Stimulated activated naive CD8-positive, alpha-beta T cell treated with anti-CD3 and anti-CD28 coated beads, Interleukin-15, Interleukin-2, amounts not matched to agents 100 ng/mL and 50 ng/mL, for 24 hours (primary cell): ENCODE data around the gene ABCA1.
"Not testable (repeated sequence)": the region's sequence is repeated elsewhere in the genome, so short reads cannot be mapped to it uniquely, and the experiment has no call there.

Experiments used
- H3K27ac Mint-ChIP-seq: one replicate; pipeline ENCODE4 v1.8.0; 2021; ENCODE audit warnings: mild to moderate bottlenecking, mixed read lengths
- H3K27me3 Mint-ChIP-seq: one replicate; pipeline ENCODE4 v1.8.0; 2021; ENCODE audit warnings: mixed read lengths
- H3K36me3 Mint-ChIP-seq: one replicate; pipeline ENCODE4 v1.8.0; 2021; ENCODE audit warnings: low read depth, mixed read lengths
- H3K4me1 Mint-ChIP-seq: one replicate; pipeline ENCODE4 v1.8.0; 2021; ENCODE audit warnings: low read depth, mixed read lengths
- H3K4me3 Mint-ChIP-seq: one replicate; pipeline ENCODE4 v1.8.0; 2021; ENCODE audit warnings: mild to moderate bottlenecking, mixed read lengths
- H3K9me3 Mint-ChIP-seq: one replicate; pipeline ENCODE4 v1.8.0; 2021; ENCODE audit warnings: mixed read lengths

ABCA1 gene

DNA sequence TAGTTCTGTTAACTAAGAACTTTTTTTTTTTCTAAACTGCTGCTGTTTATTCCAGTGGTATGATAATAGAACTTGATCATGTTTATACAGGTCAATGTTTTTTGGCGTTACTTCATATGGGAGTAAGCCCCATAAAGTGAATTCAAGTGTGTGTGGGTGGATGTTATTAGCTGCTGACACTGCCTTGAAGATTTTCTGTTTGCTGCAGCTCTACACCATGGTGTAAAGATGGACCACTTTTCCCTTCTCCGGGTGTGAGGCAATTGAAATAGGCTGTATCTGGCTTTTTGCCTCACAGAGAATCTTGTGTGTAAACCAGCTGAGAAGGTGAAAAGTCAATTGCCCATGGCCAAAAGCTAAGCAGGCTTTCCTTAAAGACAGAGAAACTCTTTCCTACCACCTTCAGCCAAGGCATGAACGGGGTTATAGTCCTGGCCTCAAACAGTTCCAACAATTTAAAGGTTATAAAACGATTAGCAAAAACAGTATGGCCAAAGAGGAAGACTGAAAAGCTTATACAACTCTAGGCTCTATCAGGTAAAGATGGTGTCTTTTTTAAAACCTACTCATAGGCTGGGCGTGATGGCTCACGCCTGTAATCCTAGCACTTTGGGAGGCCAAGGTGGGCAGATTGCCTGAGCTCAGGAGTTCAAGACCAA, 33.9 kb upstream of the ABCA1 start:
- no peaks in the 10 kb centered on the region for H3K36me3 Mint-ChIP-seq

DNA sequence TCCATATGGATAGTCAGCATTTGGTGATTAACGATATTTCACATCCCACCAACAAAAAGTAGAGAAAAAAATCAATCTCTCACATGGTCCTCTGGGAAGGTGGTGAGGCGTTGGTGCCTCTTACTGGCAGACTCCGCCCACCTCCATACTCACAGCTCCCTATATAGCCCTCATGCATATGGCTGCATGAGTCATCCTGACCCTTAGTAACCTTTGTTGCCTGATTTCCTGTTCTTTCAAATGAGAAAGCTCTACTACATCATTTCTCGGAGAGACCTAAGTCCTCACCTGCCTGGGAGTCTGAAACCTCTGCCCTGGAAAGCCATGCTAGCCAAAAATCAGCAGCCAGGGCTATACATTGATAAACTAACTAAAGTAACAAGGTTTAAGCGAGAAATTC, 33.3 kb upstream of the ABCA1 start:
- peaks cover 24% of the 10 kb centered on the region for H3K4me1 Mint-ChIP-seq
- no peak overlapping the region for H3K27ac Mint-ChIP-seq
- H3K9me3 Mint-ChIP-seq, result no peaks in the 10 kb centered on the region
- no peak overlapping the region for H3K4me3 Mint-ChIP-seq
- peaks cover 7% of the 10 kb centered on the region for H3K27me3 Mint-ChIP-seq
- H3K36me3 Mint-ChIP-seq, result no peaks in the 10 kb centered on the region

More for the DNA sequence above, 33.9 kb upstream of the ABCA1 start:
- H3K4me1 Mint-ChIP-seq, result peaks cover 24% of the 10 kb centered on the region
- H3K9me3 Mint-ChIP-seq, result no peaks in the 10 kb centered on the region
- no peak overlapping the region for H3K27ac Mint-ChIP-seq
- H3K27me3 Mint-ChIP-seq, result peaks cover 7% of the 10 kb centered on the region
- no peak overlapping the region for H3K4me3 Mint-ChIP-seq

- Mint-ChIP-seq H3K4me1 (peaks cover 24% of the 10 kb centered on the region), H3K27ac (no peak overlapping the region), H3K9me3 (no peaks in the 10 kb centered on the region), H3K4me3 (no peak overlapping the region), H3K36me3 (no peaks in the 10 kb centered on the region), H3K27me3 (peaks cover 7% of the 10 kb centered on the region)
Observed at GRCh38 chr9:104960662-104961061, 32.7 kb upstream of the ABCA1 start.

DNA sequence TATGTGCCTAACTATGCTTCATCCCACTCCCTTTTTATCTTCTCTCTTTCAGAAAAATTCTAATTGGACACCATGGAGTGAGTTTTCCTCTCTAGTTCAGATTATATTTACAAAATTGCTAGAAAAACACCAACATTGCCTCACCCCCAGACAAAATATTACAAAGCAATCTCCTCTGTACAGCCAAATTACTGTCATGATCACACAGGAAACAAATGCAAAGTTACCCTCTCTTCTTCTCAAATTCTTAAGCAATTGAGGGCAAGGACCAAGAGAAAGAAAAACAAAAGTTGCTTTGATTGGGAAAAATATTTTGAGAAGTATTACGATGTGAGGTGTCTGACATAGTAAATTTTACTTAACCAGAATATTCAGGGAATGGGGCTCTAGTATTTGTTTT, 30.8 kb upstream of the ABCA1 start:
- H3K4me1 Mint-ChIP-seq, result peaks cover 24% of the 10 kb centered on the region
- peaks cover 7% of the 10 kb centered on the region for H3K27me3 Mint-ChIP-seq
- H3K9me3 Mint-ChIP-seq, result no peaks in the 10 kb centered on the region
- H3K36me3 Mint-ChIP-seq, result no peaks in the 10 kb centered on the region
- H3K4me3 Mint-ChIP-seq, result no peak overlapping the region
- H3K27ac Mint-ChIP-seq, result no peak overlapping the region

GRCh38 chr9:104958006-104958405, 30.1 kb upstream of the ABCA1 start:
- not testable (repeated sequence) for H3K36me3 Mint-ChIP-seq, H3K9me3 Mint-ChIP-seq, H3K27me3 Mint-ChIP-seq, H3K27ac Mint-ChIP-seq, H3K4me3 Mint-ChIP-seq
- H3K4me1 Mint-ChIP-seq, result peaks cover 24% of the 10 kb centered on the region

DNA sequence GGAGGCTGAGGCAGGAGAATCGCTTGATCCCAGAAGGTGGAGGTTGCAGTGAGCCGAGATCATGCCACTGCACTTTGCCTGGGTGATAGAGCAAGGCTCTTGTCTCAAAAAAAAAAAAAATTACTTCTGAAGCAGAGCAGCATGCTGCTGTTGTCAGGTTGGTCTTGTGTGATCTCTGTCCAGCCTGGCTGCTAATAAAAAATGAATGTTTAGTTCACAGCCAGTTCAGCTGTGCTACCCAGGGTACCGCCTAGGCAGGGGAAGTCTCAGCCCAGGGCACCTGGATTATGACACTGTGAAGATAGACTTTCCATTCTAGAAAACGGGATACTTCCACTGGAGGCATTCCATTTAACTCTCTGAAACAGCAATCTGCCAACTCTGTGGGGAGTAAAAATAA, 23.5 kb upstream of the ABCA1 start:
- Mint-ChIP-seq H3K27ac (no peak overlapping the region), H3K9me3 (no peaks in the 10 kb centered on the region), H3K4me3 (no peak overlapping the region), H3K36me3 (no peaks in the 10 kb centered on the region), H3K4me1 (no peaks in the 10 kb centered on the region), H3K27me3 (no peaks in the 10 kb centered on the region)

DNA sequence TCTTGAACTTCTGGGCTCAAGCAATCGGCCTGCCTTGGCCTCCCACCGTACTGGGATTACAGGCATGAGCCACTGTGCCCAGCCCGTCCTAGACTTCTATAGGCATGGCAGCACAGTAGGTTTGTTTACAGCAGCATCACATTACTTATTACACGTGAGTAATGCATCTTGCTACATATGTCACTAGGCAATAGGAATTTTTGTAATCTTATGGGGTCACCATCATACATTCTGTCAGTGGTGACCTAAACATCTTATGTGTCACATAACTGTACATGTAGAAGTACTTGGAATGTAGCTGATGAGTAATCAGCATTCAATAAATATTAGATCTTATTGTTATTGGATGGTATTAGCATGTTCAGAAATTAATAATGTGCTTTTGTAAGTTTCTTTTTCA, 22.9 kb upstream of the ABCA1 start:
- Mint-ChIP-seq H3K9me3 (no peaks in the 10 kb centered on the region), H3K36me3 (no peaks in the 10 kb centered on the region), H3K4me3 (no peak overlapping the region), H3K4me1 (no peaks in the 10 kb centered on the region), H3K27me3 (no peaks in the 10 kb centered on the region), H3K27ac (no peak overlapping the region)

DNA sequence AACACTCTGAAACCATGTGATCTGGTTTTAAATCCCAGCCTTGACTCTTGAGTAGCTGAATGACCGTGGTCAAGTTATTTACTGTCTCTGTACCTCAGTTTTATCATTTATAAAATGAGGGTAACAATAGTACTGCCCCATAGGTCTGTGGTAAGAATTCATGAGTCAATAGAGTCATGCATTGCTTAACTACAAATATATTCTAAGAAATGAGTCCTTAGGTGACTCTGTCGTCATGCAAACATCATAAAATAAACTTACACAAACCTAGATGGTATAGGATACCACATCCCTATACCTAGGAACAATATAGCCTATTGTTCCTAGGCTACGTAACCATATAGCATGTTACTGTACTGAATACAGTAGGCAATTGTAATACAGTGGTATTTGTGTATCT, 20.3 kb upstream of the ABCA1 start:
- no peak overlapping the region for H3K27ac Mint-ChIP-seq
- no peak overlapping the region for H3K4me3 Mint-ChIP-seq
- no peaks in the 10 kb centered on the region for H3K27me3 Mint-ChIP-seq
- H3K36me3 Mint-ChIP-seq, result no peaks in the 10 kb centered on the region
- H3K9me3 Mint-ChIP-seq, result no peaks in the 10 kb centered on the region
- H3K4me1 Mint-ChIP-seq, result no peaks in the 10 kb centered on the region

DNA sequence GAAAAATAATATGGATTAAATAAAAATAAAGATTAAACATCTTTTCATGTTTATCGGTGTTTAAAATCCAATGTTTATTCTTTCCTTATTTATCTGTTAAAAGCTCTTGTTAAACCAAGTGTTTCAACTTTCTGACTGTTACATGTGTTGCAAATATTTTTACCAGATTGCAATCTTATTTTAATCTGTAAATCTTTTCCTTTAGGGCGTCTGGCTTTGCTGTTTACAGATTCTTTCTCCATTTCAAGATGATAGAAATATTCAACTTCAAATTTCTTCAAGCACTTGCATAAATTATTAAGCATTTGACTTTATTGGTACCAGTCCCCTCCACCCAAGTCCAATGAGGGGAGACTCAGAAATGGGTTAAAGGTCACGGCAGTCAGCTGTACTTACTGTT, 16.9 kb upstream of the ABCA1 start:
- Mint-ChIP-seq H3K36me3 (no peaks in the 10 kb centered on the region), H3K4me3 (no peak overlapping the region), H3K27me3 (no peaks in the 10 kb centered on the region), H3K4me1 (peaks cover 7% of the 10 kb centered on the region), H3K27ac (no peak overlapping the region), H3K9me3 (no peaks in the 10 kb centered on the region)

- Mint-ChIP-seq H3K4me1 (peaks cover 7% of the 10 kb centered on the region), H3K27me3 (no peaks in the 10 kb centered on the region), H3K4me3 (no peak overlapping the region)
Observed at GRCh38 chr9:104944356-104944755, 16.4 kb upstream of the ABCA1 start.

DNA sequence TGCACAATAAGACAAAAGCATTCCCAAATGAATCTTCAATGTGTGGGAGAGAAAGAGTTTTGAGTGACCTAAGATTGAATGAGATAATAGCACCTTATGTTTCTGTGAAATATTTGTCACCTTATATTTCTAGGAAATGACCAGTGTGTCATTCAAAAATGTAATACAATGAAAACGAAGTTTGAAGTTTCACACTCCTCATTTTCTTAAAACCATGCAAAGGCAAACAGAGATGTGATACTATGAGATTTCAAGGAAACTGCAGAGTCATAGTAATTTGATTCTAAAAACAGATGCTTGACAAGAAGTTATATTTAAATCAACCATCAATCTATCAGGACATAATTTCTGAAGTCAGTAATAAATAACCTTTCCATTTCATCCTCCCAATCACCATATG, 13.6 kb upstream of the ABCA1 start:
- Mint-ChIP-seq H3K4me1 (peaks cover 7% of the 10 kb centered on the region), H3K27me3 (no peaks in the 10 kb centered on the region), H3K9me3 (no peaks in the 10 kb centered on the region), H3K4me3 (no peak overlapping the region), H3K27ac (no peak overlapping the region), H3K36me3 (no peaks in the 10 kb centered on the region)

More at GRCh38 chr9:104944356-104944755, 16.4 kb upstream of the ABCA1 start:
- no peaks in the 10 kb centered on the region for H3K9me3 Mint-ChIP-seq
- no peaks in the 10 kb centered on the region for H3K36me3 Mint-ChIP-seq
- no peak overlapping the region for H3K27ac Mint-ChIP-seq

DNA sequence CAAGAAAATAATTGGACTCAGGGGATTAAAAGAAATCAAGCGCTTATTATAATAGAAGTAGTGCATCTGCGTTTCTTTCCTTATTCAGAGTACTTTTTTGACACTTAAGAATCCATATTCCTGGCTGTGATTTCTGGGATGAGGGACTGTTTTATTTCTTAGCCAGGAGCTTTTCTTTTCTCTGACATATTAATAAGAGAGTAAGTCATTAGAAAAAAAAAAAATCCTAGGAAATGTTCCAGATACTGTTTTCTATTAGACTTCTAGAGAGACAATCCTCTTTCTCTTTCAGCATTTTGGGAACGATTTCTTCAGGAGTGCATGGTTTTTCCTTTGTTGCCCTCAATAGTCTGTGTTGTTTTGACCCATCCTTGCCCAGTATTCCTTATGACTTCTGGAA, 8.3 kb upstream of the ABCA1 start:
- Mint-ChIP-seq H3K27me3 (no peaks in the 10 kb centered on the region), H3K27ac (no peak overlapping the region), H3K36me3 (no peaks in the 10 kb centered on the region), H3K4me1 (peaks cover 10% of the 10 kb centered on the region), H3K9me3 (no peaks in the 10 kb centered on the region), H3K4me3 (no peak overlapping the region)

DNA sequence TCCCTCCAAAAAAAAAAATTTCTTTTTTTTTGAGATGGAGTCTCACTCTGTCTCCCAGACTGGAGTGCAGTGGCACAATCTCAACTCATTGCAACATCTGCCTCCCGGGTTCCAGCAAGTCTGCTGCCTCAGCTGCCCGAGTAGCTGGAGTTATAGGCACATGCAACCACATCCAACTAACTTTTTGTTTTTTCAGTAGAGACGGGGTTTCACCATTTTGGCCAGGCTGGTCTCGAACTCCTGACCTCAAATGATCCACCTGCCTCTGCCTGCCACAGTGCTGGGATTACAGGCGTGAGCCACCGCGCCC, 7.5 kb upstream of the ABCA1 start:
- H3K4me1 Mint-ChIP-seq, H3K27ac Mint-ChIP-seq, H3K9me3 Mint-ChIP-seq, H3K4me3 Mint-ChIP-seq, H3K36me3 Mint-ChIP-seq, H3K27me3 Mint-ChIP-seq: not testable (repeated sequence)

DNA sequence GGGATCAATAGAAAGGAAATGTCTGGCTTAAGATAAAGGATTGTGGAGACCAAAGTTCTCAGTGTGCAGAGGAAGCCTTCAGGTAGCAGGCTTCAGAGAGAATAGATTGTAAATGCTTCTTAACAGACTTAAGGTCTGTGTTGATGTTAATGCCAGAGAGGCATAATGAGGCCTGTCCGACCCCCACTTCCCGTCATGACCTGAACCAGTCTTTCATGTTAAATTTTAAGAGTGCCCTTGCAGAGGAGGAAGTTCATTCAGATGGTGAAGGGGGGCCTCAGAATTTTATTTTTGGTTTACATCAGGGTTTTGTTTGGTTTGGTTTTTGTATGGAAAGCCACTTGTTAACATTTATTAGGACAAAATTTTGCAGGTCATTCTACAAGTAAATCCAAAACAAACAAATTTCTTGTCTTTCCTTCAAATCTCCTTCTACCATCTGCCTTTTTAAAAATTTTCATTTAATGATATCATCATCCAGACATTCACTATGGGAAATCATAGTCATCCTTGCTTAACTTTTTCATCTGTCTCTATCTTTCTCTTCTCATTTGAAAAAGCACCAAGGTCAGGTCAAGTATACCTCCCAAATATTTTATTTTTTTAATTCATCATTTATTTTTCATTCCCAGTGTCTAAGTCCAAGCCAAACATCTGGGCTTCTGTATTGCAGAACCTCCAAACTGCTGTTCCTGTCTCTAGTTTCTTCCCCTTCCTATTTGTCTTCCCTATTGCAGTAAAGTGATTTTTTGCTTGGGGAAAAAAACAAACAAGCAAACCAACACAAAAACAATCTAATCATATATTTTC, 6.9 kb upstream of the ABCA1 start:
- Mint-ChIP-seq H3K4me3 (no peak overlapping the region), H3K9me3 (no peaks in the 10 kb centered on the region), H3K27me3 (no peaks in the 10 kb centered on the region), H3K4me1 (peaks cover 7% of the 10 kb centered on the region), H3K36me3 (no peaks in the 10 kb centered on the region), H3K27ac (no peak overlapping the region)

- not testable (repeated sequence) for H3K4me3 Mint-ChIP-seq, H3K9me3 Mint-ChIP-seq, H3K36me3 Mint-ChIP-seq, H3K27me3 Mint-ChIP-seq, H3K27ac Mint-ChIP-seq
- H3K4me1 Mint-ChIP-seq, result peaks cover 12% of the 10 kb centered on the region
Observed at GRCh38 chr9:104933091-104933490, 5.1 kb upstream of the ABCA1 start.

- H3K27me3 Mint-ChIP-seq, result peaks cover 7% of the 10 kb centered on the region
- no peak overlapping the region for H3K27ac Mint-ChIP-seq
- no peaks in the 10 kb centered on the region for H3K36me3 Mint-ChIP-seq
Observed at GRCh38 chr9:104931256-104931655, 3.3 kb upstream of the ABCA1 start.

More at GRCh38 chr9:104931256-104931655, 3.3 kb upstream of the ABCA1 start:
- Mint-ChIP-seq H3K4me1 (peaks cover 21% of the 10 kb centered on the region), H3K9me3 (no peaks in the 10 kb centered on the region), H3K4me3 (no peak overlapping the region)
